SU-DHL-6 (cell line): ENCODE data around the gene ST6GALNAC2.

Experiments
- EZH2phosphoT487 ChIP-seq: fragments of 200-600 bp; sonication (generic), shearing (Covaris generic); conservative IDR thresholded peaks from 2 replicates; pipeline ENCODE4 v1.6.1; 2018; ENCODE audit warnings: mild to moderate bottlenecking, antibody characterized with exemption, low read length, moderate library complexity, mixed read lengths
- TF ChIP-seq, protein P1 (sequence below): fragments of 200-600 bp; sonication (generic); IDR thresholded peaks from one replicate; pipeline ENCODE4 v1.5.1; 2017; ENCODE audit warnings: antibody characterized with exemption, mild to moderate bottlenecking, low read length, moderate library complexity; ENCODE audit not compliant: insufficient read depth, poor library complexity, severe bottlenecking

DNA sequence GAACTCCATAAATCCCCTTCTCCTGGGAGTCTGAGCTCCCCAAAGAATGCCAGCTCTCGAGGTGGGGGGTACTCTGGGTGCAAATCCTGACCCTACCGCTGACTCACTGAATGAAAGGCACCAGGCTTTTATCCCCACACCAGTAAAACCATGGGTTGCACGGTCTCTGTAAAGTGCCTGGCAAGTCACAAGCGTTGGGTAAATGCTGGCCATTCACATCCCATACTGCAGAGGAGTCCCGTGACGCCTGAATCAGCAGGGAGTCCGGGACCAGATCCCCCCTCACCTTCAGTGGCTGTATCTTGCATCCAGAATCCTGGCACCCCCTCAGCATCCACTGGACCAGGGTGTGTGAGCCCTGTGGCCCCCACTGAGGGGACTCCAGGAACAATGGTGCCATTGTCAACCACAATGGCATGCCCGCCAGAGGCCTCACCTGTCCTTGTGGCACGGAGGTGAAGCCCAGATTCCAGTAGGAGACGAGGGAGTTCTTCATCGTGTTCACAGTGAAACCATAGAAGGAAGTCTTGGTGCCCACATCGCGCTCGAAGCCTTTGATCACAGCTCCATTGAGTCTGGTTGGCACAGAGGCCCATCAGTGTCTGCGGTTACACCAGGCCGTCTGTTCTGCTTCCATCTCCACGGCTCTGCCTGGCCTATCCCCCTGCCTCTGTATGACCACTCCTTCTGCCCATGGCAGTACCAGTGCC, 13.3 kb downstream of the ST6GALNAC2 start:
- TF ChIP-seq, protein P1, sequence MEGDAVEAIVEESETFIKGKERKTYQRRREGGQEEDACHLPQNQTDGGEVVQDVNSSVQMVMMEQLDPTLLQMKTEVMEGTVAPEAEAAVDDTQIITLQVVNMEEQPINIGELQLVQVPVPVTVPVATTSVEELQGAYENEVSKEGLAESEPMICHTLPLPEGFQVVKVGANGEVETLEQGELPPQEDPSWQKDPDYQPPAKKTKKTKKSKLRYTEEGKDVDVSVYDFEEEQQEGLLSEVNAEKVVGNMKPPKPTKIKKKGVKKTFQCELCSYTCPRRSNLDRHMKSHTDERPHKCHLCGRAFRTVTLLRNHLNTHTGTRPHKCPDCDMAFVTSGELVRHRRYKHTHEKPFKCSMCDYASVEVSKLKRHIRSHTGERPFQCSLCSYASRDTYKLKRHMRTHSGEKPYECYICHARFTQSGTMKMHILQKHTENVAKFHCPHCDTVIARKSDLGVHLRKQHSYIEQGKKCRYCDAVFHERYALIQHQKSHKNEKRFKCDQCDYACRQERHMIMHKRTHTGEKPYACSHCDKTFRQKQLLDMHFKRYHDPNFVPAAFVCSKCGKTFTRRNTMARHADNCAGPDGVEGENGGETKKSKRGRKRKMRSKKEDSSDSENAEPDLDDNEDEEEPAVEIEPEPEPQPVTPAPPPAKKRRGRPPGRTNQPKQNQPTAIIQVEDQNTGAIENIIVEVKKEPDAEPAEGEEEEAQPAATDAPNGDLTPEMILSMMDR: no peak
- no peak for TF ChIP-seq EZH2phosphoT487
